ENCODE measurements around the gene TNXB.
"Not testable (repeated sequence)": the region's sequence is repeated elsewhere in the genome, so short reads cannot be mapped to it uniquely, and the experiment has no call there.

The TNXB gene

GRCh38 chr6:32003301-32003700, 105.8 kb downstream of the TNXB start:
- not testable (repeated sequence) for H4K91ac ChIP-seq (ENCODE audit: low read length); H2BK15ac ChIP-seq (ENCODE audit: low read depth, poor library complexity, severe bottlenecking); H3K79me1 ChIP-seq (replicated peaks; ENCODE audit: low read length, poor library complexity, severe bottlenecking); H2BK120ac ChIP-seq (ENCODE audit: low read depth, low read length); H3K9ac ChIP-seq (ENCODE audit: low read length); H3K4ac ChIP-seq (ENCODE audit: low read depth in 1 of 2, low read length in 2 of 2); H3K14ac ChIP-seq (ENCODE audit: low read length in 2 of 2); H3K23ac ChIP-seq (ENCODE audit: low read length in 2 of 2); DNase-seq; H4K8ac ChIP-seq (ENCODE audit: low read length); H3K27ac ChIP-seq (ENCODE audit: low read length, poor library complexity, severe bottlenecking); H3K9me3 ChIP-seq (ENCODE audit: control insufficient read depth, low read length); H3K4me3 ChIP-seq (ENCODE audit: insufficient read depth in 1 of 2, low read depth in 1 of 2, low read length in 2 of 2); H2BK5ac ChIP-seq (ENCODE audit: low read depth, low read length, poor library complexity, severe bottlenecking); H3K4me2 ChIP-seq (ENCODE audit: low read length, poor library complexity, severe bottlenecking); H3K18ac ChIP-seq (ENCODE audit: low read depth in 1 of 2, low read length in 2 of 2); H3K36me3 ChIP-seq (ENCODE audit: control insufficient read depth in 1 of 2, insufficient read depth in 2 of 2, low read depth in 1 of 2, low read length in 2 of 2); H3K4me1 ChIP-seq (ENCODE audit: control insufficient read depth, insufficient read depth, low read depth, low read length); H2BK12ac ChIP-seq (ENCODE audit: low read length in 2 of 2); H2AK5ac ChIP-seq (ENCODE audit: low read length, severe bottlenecking); H3K27me3 ChIP-seq (ENCODE audit: control insufficient read depth in 1 of 2, insufficient read depth in 1 of 2, low read length in 2 of 2); H2AFZ ChIP-seq (ENCODE audit: low read depth, low read length)
- no CpG with 5 or more reads among the region's 7 CpGs for WGBS

- WGBS, result no CpG with 5 or more reads among the region's 15 CpGs
These were observed 106.4 kb downstream of the TNXB start for GRCh38 chr6:32002546-32003268.

GRCh38 chr6:31996385-31996784, 112.8 kb downstream of the TNXB start:
- H3K36me3 ChIP-seq (ENCODE audit: control insufficient read depth in 1 of 2, insufficient read depth in 2 of 2, low read depth in 1 of 2, low read length in 2 of 2); H3K9ac ChIP-seq (ENCODE audit: low read length); H3K9me3 ChIP-seq (ENCODE audit: control insufficient read depth, low read length); H4K8ac ChIP-seq (ENCODE audit: low read length); H3K4me2 ChIP-seq (ENCODE audit: low read length, poor library complexity, severe bottlenecking); H3K4me3 ChIP-seq (ENCODE audit: insufficient read depth in 1 of 2, low read depth in 1 of 2, low read length in 2 of 2); H3K14ac ChIP-seq (ENCODE audit: low read length in 2 of 2); H3K4ac ChIP-seq (ENCODE audit: low read depth in 1 of 2, low read length in 2 of 2); H4K91ac ChIP-seq (ENCODE audit: low read length); DNase-seq; H3K23ac ChIP-seq (ENCODE audit: low read length in 2 of 2); H2BK15ac ChIP-seq (ENCODE audit: low read depth, poor library complexity, severe bottlenecking); H2AFZ ChIP-seq (ENCODE audit: low read depth, low read length); H3K4me1 ChIP-seq (ENCODE audit: control insufficient read depth, insufficient read depth, low read depth, low read length); H2AK5ac ChIP-seq (ENCODE audit: low read length, severe bottlenecking); H3K79me1 ChIP-seq (replicated peaks; ENCODE audit: low read length, poor library complexity, severe bottlenecking); H3K27ac ChIP-seq (ENCODE audit: low read length, poor library complexity, severe bottlenecking); H2BK5ac ChIP-seq (ENCODE audit: low read depth, low read length, poor library complexity, severe bottlenecking); H3K27me3 ChIP-seq (ENCODE audit: control insufficient read depth in 1 of 2, insufficient read depth in 1 of 2, low read length in 2 of 2); H3K18ac ChIP-seq (ENCODE audit: low read depth in 1 of 2, low read length in 2 of 2); H2BK12ac ChIP-seq (ENCODE audit: low read length in 2 of 2); H2BK120ac ChIP-seq (ENCODE audit: low read depth, low read length): not testable (repeated sequence)
- 74% methylated on average over 2 of the region's 6 CpGs for WGBS

More at GRCh38 chr6:32002546-32003268, 106.4 kb downstream of the TNXB start:
- H3K79me1 ChIP-seq (replicated peaks; ENCODE audit: low read length, poor library complexity, severe bottlenecking); H4K91ac ChIP-seq (ENCODE audit: low read length); H3K18ac ChIP-seq (ENCODE audit: low read depth in 1 of 2, low read length in 2 of 2); H3K27ac ChIP-seq (ENCODE audit: low read length, poor library complexity, severe bottlenecking); H3K9ac ChIP-seq (ENCODE audit: low read length); H2BK12ac ChIP-seq (ENCODE audit: low read length in 2 of 2); H4K8ac ChIP-seq (ENCODE audit: low read length); H3K4ac ChIP-seq (ENCODE audit: low read depth in 1 of 2, low read length in 2 of 2); H3K14ac ChIP-seq (ENCODE audit: low read length in 2 of 2); H2AK5ac ChIP-seq (ENCODE audit: low read length, severe bottlenecking); H2BK5ac ChIP-seq (ENCODE audit: low read depth, low read length, poor library complexity, severe bottlenecking); H2AFZ ChIP-seq (ENCODE audit: low read depth, low read length); H2BK15ac ChIP-seq (ENCODE audit: low read depth, poor library complexity, severe bottlenecking); H3K4me1 ChIP-seq (ENCODE audit: control insufficient read depth, insufficient read depth, low read depth, low read length); H3K27me3 ChIP-seq (ENCODE audit: control insufficient read depth in 1 of 2, insufficient read depth in 1 of 2, low read length in 2 of 2); H3K9me3 ChIP-seq (ENCODE audit: control insufficient read depth, low read length); H3K4me3 ChIP-seq (ENCODE audit: insufficient read depth in 1 of 2, low read depth in 1 of 2, low read length in 2 of 2); H3K4me2 ChIP-seq (ENCODE audit: low read length, poor library complexity, severe bottlenecking); H3K36me3 ChIP-seq (ENCODE audit: control insufficient read depth in 1 of 2, insufficient read depth in 2 of 2, low read depth in 1 of 2, low read length in 2 of 2); H2BK120ac ChIP-seq (ENCODE audit: low read depth, low read length); H3K23ac ChIP-seq (ENCODE audit: low read length in 2 of 2); DNase-seq: not testable (repeated sequence)

- not testable (repeated sequence) for H3K9me3 ChIP-seq (ENCODE audit: control insufficient read depth, low read length); H3K36me3 ChIP-seq (ENCODE audit: control insufficient read depth in 1 of 2, insufficient read depth in 2 of 2, low read depth in 1 of 2, low read length in 2 of 2); H3K4me2 ChIP-seq (ENCODE audit: low read length, poor library complexity, severe bottlenecking); H3K79me1 ChIP-seq (replicated peaks; ENCODE audit: low read length, poor library complexity, severe bottlenecking); H3K9ac ChIP-seq (ENCODE audit: low read length); H4K8ac ChIP-seq (ENCODE audit: low read length); H3K27ac ChIP-seq (ENCODE audit: low read length, poor library complexity, severe bottlenecking); H2BK120ac ChIP-seq (ENCODE audit: low read depth, low read length); DNase-seq; H2BK12ac ChIP-seq (ENCODE audit: low read length in 2 of 2); H3K4me1 ChIP-seq (ENCODE audit: control insufficient read depth, insufficient read depth, low read depth, low read length); H2AFZ ChIP-seq (ENCODE audit: low read depth, low read length); H3K27me3 ChIP-seq (ENCODE audit: control insufficient read depth in 1 of 2, insufficient read depth in 1 of 2, low read length in 2 of 2); H3K18ac ChIP-seq (ENCODE audit: low read depth in 1 of 2, low read length in 2 of 2); H3K14ac ChIP-seq (ENCODE audit: low read length in 2 of 2); H2BK15ac ChIP-seq (ENCODE audit: low read depth, poor library complexity, severe bottlenecking); H2AK5ac ChIP-seq (ENCODE audit: low read length, severe bottlenecking); H3K23ac ChIP-seq (ENCODE audit: low read length in 2 of 2); H2BK5ac ChIP-seq (ENCODE audit: low read depth, low read length, poor library complexity, severe bottlenecking); H3K4me3 ChIP-seq (ENCODE audit: insufficient read depth in 1 of 2, low read depth in 1 of 2, low read length in 2 of 2); H4K91ac ChIP-seq (ENCODE audit: low read length); H3K4ac ChIP-seq (ENCODE audit: low read depth in 1 of 2, low read length in 2 of 2)
- no CpG with 5 or more reads among the region's 14 CpGs for WGBS
These were observed 114.7 kb downstream of the TNXB start for GRCh38 chr6:31994421-31994820.

All from mesenchymal stem cell (in vitro differentiated cells and primary cell).